AG04450 (cell line): Measurements from ENCODE around the gene PCYT2. TPM values are rescaled to one million over a fixed set of nuclear protein-coding genes. Genes with fewer than 3 reads are reported as not detected.
"Not testable (repeated sequence)": the region's sequence is repeated elsewhere in the genome, so short reads cannot be mapped to it uniquely, and the experiment has no call there.

Experiments
- CTCF ChIA-PET: fragments of 300-600, 350-600 bp; formaldehyde crosslinking; extraction: SDS; loops from one replicate; lab custom pipeline; 2022; ENCODE audit warnings: antibody characterized with exemption, inconsistent platforms; lab: Charles Lee
- POLR2A ChIA-PET: fragments of 350-600 bp; formaldehyde crosslinking; extraction: SDS; loops from one replicate; lab custom pipeline; 2021; ENCODE audit warnings: antibody characterized with exemption, inconsistent platforms; lab: Yijun Ruan, JAX
- DNase-seq: peaks from one replicate; pipeline ENCODE4 v3.0.0-alpha.2; 2011; ENCODE audit warnings: low read depth, low spot score
- H3K27ac ChIP-seq: one replicate; pipeline ENCODE4 v1.5.1; 2012; ENCODE audit warnings: low read depth, low read length, control low read depth
- H3K27me3 ChIP-seq: one replicate; pipeline ENCODE4 v1.6.0; 2012; ENCODE audit warnings: low read length; ENCODE audit not compliant: control insufficient read depth, insufficient read depth
- H3K4me3 ChIP-seq: 2 replicates; pipeline ENCODE4 v1.5.1; 2011; ENCODE audit warnings: mild to moderate bottlenecking, low read depth, low read length, control low read depth
- H3K9me3 ChIP-seq: 2 replicates; pipeline ENCODE4 v1.5.1; 2012; ENCODE audit warnings: low read length; ENCODE audit not compliant: control insufficient read depth, insufficient read depth
- polyA plus RNA-seq: library from polyadenylated mRNA; depleted of rRNA; stranded (reverse); fragments of >200 nt; gene quantifications from 2 replicates; pipeline ENCODE4 v1.2.3, GENCODE V29; 2011
- TF ChIP-seq, protein P1 (sequence below): IDR thresholded peaks from 2 replicates; pipeline ENCODE4 v1.5.1; 2011; ENCODE audit warnings: low read depth, low read length, control low read depth, inconsistent platforms

PCYT2 gene
- polyA plus RNA-seq, 1 experiment: 25.2 TPM

DNA sequence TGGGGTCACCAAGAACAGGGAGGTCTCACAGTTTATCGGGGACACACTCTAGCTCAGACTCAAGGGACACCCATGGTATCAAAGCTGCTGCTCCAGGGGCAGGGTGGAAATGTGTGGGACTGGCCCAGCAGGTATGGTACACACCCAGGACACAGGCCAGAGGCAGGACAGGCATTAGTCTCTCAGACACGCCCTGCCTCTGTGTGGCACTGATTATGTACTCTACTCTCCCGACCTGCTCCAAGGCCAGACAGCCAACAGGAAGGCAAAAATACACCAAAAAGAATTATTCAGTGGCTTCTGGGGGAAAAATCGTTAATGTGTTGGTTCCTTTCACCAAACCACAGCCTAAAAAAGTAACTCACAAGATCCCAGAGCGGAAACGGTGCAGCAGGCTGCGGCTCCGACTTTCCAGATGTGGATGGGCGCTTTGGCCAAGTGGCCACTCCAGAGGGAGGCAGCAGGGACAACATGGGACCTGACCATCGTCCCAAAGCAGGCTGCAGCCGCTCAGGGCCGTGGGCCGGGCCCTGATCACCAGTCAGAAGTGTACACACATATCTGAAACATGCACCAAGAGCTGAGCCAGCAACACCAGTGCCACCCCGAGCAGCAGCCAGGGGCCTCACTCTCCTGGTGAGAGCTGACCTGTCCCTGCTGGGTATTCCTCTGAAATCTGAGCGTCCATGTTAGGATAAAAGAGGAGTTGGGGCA is 7.8 kb upstream of the PCYT2 start:
- TF ChIP-seq, protein P1, sequence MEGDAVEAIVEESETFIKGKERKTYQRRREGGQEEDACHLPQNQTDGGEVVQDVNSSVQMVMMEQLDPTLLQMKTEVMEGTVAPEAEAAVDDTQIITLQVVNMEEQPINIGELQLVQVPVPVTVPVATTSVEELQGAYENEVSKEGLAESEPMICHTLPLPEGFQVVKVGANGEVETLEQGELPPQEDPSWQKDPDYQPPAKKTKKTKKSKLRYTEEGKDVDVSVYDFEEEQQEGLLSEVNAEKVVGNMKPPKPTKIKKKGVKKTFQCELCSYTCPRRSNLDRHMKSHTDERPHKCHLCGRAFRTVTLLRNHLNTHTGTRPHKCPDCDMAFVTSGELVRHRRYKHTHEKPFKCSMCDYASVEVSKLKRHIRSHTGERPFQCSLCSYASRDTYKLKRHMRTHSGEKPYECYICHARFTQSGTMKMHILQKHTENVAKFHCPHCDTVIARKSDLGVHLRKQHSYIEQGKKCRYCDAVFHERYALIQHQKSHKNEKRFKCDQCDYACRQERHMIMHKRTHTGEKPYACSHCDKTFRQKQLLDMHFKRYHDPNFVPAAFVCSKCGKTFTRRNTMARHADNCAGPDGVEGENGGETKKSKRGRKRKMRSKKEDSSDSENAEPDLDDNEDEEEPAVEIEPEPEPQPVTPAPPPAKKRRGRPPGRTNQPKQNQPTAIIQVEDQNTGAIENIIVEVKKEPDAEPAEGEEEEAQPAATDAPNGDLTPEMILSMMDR: no peak
- CTCF ChIA-PET: no interaction called here

DNA sequence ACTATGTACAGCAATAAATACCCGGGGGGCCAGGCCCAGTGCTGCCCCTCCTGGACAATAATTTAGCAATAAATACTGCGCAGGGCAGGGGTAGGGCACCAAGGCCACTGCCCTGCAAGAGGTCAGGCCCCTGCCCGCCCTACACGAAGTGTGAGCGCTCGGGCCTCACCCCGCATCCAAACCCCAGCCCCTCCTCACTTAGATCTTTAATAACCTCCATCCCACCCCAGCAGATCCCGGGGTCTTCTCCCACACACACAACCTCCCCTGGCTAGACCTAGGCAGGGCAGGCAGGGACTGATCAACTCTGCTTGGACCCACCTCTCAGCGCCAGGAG is 7.1 kb upstream of the PCYT2 start:
- H3K4me3 ChIP-seq: 0 out of 2 replicates have a peak overlapping the region, but pooled peaks have one; percentile 25
- DNase-seq, H3K27ac ChIP-seq, POLR2A ChIA-PET, CTCF ChIA-PET, H3K9me3 ChIP-seq, H3K27me3 ChIP-seq: not testable (repeated sequence)

More for the DNA sequence above, 7.8 kb upstream of the PCYT2 start:
- Histone ChIP-seq H3K27me3 (no peaks in the 10 kb centered on the region), H3K4me3 (no peak overlapping the region), H3K9me3 (no peaks in the 10 kb centered on the region; the same call in 1 of the 2 replicates), H3K27ac (no peak overlapping the region)
- POLR2A ChIA-PET: no interaction called here
- DNase-seq: no peak

DNA sequence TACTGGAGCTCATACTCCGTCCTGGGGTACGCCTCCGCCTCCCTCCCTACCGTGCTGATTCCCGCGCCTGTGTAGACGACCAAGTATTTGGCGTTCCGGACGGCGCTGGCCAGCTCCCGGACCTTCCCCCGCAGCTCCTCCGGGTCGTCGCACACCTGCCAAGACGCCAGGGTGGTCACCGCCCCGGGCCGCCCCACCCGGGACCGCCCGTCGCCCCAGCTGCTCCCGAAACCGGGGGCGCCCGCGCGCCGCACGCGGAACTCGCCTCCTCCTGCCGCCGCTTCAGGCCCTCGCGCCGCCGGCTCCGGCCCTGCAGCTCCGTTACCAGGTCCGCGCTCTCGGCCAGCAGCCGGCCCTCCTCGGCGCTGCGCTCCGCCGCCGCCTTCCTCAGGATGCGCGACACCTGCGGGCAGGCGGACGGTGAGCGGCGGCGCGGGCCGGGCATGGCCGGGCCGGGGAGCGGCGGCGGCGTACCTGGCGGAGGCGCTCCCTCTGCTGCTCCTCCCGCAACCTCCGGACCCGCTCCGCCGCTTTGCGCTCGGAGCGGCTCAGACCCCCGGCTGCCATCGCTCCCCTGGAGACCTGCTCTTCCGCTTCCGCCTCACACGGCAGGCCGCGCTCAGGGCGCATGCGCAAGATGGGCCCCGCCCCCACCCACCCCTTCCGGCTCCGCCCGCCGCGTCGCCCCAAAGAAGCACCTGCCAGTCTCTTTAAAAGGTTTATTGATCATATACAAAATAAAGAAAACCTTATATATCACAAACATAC is 6.5 kb upstream of the PCYT2 start, which contains the start of gene SIRT7:
Gene SIRT7 (minus strand): TSS at position 612 of the 768 bp plus-strand sequence. CDS start 45 bp downstream, at position 567.
- CTCF ChIA-PET: no interaction called here
- POLR2A ChIA-PET: interaction anchor here (0.6 to 1.4 kb wide), 3 partner anchors 9 to 52 kb away, joined by 3 to 9 read pairs (median 6); partner anchors contain the start of genes ANAPC11 and MAFG
- DNase-seq: no peak
- no peaks in the 10 kb centered on the region; the same call in 1 of the 2 replicates for H3K9me3 ChIP-seq
- no peaks in the 10 kb centered on the region for H3K27me3 ChIP-seq
- TF ChIP-seq, protein P1: no peak
- peak within 1 kb of the TSS; percentile 73 for H3K4me3 ChIP-seq
- H3K27ac ChIP-seq: peak within 1 kb of the TSS; percentile 11

DNA sequence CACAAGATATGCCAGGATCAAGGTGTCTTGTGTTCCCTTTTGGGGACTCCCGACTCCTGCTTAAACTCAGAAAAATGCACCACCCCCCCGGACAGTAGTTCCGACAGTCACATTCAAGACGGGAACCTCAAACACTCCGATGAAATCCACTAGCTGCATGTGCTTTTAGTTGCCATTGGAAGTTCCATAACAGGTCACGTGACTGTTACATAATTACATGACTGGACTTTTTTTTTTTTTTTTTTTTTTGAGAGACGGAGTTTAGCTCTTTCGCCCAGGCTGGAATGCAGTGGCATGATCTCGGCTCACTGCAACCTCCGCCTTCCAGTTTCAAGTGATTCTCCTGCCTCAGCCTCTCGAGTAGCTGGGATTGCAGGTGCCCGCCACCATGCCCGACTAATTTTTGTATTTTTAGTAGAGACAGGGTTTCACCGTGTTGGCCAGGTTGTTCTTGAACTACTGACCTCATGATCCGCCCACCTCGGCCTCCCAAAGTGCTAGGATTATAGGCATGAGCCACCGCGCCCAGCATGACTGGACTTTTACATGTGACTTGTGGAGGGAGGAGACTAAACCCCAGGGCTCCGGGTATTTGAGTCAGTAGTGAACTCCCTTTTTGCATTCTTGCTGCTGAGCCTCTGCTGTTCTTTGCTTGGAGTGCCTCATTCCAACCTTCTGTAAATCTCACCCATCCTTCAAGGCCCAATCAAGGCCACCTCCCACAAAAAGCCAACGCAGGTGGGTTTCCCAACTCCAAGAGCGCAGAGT is 5.2 kb upstream of the PCYT2 start:
- H3K27me3 ChIP-seq: no peaks in the 10 kb centered on the region
- peak; percentile 23 for DNase-seq
- TF ChIP-seq, protein P1: no peak
- peaks cover 4% of the 10 kb centered on the region; the same call in 1 of the 2 replicates for H3K9me3 ChIP-seq
- H3K4me3 ChIP-seq: peak overlapping the region; percentile 73
- H3K27ac ChIP-seq: peak overlapping the region; percentile 21
- ChIA-PET CTCF (no interaction called here), POLR2A (interaction anchor here (0.6 to 1.4 kb wide), 3 partner anchors 11 to 55 kb away, joined by 3 to 9 read pairs (median 6); partner anchors contain the start of gene MAFG)

DNA sequence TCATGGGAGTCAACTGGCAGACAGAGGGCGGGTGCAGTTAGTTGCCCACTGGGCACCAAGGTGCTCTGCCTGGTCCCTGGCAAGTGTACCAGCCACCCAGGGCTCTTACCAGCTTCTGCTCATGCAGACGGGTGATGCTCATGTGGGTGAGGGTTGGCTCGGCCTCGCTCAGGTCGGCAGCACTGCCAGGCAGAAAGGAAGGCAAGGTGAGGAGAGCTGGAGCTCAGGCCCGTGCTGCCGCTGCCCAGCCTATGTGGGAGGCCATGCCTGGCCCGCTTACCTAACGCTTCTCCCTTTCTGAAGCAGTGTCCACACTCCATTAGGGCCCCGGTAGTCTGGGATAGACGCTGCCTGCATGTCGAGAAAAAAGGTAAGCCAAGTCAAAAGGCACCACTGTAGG is 4.1 kb upstream of the PCYT2 start:
- TF ChIP-seq, protein P1: no peak
- no peak for DNase-seq
- no peak overlapping the region for H3K27ac ChIP-seq
- ChIA-PET CTCF (no interaction called here), POLR2A (no interaction called here)
- H3K9me3 ChIP-seq: peaks cover 4% of the 10 kb centered on the region; the same call in 1 of the 2 replicates
- no peaks in the 10 kb centered on the region for H3K27me3 ChIP-seq
- no peak overlapping the region for H3K4me3 ChIP-seq
